Activated CD4-positive, alpha-beta T cell treated with anti-CD3 and anti-CD28 coated beads, Interleukin-2, Interleukin-4, amounts not matched to agents 100 ng/mL and 50 ng/mL, durations not matched to agents 16 hours and 8 hours (primary cell): ENCODE results near the gene XCR1.
"Not testable (repeated sequence)": the region's sequence is repeated elsewhere in the genome, so short reads cannot be mapped to it uniquely, and the experiment has no call there.

ENCODE experiments used
- DNase-seq: peaks from one replicate; pipeline ENCODE4 v3.0.0-alpha.2; 2020; ENCODE audit warnings: low spot score

Gene XCR1

DNA sequence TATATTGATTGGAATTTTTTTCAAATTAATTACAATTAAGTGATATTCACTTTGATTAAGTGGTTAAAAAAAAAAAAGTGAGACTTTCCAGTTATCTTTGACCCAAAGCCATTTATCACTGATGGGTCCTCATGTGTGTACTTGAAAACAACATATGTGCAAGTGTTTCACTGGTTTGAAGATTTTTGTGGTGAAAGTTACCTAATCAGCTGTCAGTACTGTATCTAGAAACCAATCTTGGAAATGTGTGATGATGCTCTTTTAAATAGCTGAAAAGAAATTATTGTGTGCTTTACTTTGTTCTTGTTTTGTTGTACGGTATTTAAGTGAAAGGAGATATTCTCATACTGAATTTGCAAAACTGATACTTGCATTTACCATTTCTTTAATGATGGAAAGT is 11.6 kb upstream of the XCR1 start:
- no peak for DNase-seq

DNA sequence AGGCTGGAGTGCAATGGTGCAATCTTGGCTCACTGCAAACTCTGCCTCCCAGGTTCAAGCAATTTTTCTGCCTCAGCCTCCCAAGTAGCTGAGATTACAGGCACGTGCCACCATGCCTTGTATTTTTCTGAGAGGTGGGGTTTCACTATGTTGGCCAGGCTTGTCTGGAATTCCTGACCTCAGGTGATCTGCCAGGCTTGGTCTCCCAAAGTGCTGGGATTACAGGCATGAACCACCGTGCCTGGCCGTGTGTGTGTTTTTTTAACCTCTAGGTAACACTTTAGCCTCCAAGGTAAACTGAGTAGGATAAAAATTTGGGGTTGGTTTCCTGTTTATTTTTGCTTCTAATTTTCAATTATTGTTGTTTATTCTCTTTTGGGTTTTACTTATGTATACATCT is 10.8 kb upstream of the XCR1 start:
- not testable (repeated sequence) for DNase-seq

DNA sequence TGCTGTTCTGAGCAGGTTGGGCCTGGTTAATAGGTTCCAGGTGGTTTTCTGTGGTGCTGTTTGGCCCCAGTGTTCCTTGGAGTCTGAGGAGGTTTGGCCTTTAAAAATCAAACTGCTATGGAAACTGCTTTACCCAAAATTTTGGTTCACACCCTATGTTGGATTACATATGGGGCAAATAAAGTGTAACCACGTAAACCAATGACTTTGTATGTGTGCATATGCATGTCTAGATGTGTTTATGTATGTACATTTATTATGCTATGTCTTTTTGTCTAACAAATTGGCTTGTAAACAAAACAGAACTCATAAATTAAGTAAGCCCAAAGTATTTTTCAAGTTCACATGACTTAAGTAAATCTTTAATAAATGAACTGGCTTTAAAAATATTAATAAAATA is 8.9 kb upstream of the XCR1 start:
- DNase-seq, result no peak

DNA sequence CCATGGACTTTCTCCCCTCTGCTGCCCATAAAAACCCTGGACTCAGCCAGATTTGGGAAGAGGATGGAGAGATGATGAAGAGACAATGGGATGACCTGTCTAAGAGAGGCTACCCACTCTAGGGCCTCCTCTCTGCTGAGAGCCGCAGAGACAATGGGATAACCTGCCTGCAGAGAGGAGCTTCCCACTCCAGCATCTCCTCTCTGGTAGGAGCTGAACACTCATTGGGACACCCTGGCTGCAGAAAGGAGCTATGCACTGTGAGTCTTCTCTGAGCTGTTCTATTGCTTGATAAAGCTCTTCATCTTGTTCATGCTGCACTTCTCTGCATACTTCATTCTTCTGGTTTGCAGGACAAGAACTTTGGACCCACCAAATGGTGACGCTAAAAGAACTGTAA is 4.5 kb upstream of the XCR1 start:
- no peak for DNase-seq

DNA sequence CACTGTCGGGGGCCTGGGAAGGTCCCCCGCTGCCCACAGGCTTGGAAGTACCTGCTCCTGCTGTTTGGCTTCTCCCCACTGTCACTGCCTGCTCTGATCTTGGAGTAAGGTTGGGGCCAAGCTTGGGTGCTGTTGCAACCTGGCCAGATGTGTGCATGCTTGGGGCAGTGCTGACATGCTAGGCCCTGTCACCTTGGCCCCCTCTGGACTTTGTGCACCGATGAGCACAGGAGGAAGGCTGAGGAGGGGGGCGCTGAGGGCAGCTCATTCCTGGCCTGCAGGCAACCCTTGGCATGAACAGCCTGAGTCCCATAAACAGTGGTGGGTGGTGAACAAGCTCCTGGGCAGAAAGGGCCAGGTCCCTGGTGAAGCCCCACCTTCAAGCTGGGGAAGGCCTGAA is 4.0 kb upstream of the XCR1 start:
- DNase-seq, result no peak

DNA sequence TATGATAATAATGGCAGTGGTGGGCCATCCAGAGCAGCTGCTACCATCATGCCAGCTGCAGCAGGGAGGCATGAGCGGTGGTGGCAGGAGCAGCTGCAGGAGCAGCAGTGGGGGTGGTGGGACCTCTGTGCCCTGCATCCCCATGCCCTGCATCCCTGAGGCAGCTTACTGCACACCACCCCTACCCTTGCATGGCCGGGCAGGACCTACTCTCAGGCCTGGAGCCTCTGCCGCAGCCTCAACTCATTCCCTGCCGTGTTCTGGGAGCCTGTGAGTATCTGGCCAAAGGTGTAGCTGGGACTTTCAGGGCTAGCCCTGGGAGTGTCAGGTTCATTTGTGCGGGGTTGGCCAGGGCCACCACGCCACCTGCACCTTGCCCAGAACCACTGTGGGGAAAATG is 3.3 kb upstream of the XCR1 start:
- DNase-seq, result no peak

DNA sequence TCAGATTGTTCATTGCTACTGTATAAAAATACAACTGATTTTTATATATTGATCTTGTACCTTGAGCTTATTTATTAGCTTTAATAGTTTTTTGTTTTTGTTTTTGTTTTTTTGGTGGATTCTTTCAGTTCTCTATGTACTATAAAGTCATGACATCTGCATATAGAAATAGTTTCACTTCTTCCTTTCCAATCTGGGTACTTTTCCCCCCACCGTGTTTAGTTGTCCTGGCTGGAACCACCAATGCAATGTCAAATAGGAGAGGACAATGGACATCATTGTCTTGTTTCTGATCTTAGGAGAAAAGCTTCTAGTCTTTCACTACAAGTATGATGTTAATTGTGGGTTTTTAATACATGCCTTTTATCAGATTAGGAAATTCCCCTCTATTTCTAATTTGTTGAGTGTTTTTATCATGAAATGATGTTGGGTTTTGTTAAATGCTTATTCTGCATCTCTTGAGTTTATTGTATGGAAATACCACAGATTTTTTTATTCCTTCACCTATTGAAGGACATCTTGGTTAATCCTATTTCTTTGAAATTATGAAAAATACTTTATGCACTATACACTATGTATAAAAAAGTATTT is 2.8 kb upstream of the XCR1 start:
- DNase-seq, result no peak

DNA sequence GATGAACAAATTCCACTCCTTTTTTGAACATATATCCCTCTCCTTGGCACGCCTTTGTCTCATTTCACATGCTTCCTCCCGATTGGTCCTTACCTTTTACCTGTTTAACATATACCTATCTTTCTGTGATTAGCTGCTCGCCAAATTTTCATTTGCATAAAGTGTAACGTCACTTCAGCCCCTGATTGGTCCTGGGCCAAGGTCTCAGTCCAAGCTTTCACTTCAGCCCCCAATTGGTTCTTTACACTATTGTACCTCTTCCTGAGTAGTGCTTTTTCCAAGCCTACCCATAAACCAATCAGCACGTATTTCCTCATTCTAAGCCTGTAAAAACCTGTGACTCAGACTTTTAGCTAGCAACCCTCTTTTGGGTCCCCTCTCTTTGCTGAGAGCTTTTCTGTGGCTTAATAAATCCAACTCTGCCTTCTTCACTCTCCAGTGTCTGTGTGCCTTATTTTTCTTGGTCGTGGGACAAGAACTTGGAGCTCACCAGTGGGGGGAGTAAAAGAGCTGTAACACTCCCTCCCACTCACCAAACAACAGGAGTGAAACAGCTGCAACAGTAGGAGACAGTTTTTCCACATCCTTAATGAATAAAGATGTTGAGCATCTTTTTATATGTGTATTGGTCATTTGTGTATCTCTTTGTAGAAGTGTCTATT is 584 bp upstream of the XCR1 start:
- no peak for DNase-seq

DNA sequence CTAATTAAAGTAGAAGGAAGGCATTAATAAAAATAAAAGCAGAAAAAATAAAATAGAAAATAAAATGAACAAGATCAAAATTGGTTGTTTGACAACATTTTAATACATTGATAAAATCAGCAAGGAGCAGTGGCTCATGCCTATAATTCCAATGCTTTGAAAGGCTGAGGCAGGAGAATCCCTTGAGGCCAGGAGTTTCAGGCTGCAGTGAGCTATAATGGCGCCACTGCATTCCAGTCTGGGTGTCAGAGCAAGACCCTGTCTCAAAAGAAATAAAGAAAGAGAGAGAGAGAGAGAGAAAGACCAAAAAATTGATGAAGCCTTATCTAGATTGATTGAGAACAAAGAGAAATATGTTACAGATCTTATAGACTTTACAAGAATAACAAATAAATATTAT is 2.1 kb downstream of the XCR1 start:
- no peak for DNase-seq

DNA sequence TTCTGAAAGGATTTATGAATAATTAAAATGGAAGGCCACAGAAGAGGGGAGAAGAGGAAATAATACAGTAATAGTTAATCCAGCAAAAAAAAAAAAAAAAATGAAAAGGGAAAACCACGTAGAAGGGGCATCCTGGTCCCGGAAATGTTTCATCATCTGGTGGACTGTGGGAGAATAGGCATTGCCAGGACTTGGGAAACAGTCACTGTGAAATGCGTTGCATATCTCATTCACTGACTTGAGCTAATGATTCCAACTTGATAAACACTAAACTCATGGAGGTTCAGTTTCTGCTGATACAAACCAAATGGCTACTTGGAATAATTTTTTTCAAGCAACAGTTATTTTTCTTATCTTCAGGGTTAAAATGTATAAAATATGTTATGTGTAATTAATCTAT is 3.2 kb downstream of the XCR1 start:
- no peak for DNase-seq

DNA sequence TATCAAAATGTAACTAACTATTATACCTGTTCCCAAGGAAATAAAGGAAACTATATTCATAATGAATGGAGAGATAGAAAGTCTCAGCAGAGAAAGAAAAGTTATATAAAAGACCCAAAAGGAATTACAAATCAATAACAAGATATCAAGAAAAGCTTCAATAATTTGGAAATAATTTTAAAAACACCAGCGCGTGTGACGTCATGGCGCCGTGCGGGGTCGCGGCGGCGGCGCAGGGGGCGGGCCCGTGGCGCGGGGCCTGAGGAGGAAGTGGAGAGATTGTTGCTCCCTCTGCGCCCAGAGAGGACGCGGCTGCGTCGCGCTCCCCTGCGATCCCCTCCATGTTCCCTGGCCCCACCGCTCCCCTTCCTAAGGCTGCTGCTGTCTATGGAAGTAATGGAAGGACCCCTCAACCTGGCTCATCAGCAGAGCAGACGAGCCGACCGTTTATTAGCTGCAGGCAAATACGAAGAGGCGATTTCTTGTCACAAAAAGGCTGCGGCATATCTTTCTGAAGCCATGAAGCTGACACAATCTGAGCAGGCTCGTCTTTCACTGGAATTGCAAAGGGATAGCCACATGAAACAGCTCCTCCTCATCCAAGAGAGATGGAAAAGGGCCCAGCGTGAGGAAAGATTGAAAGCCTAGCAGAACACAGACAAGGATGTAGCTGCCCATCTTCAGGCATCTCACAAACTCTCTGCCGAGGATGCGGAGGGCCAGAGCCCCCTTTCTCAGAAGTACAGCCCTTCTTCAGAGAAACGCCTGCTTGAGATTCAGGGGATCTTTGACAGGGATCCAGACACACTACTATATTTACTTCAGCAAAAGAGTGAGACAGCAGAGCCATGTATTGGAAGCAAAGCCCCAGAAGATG is 4.1 kb downstream of the XCR1 start:
- no peak for DNase-seq

DNA sequence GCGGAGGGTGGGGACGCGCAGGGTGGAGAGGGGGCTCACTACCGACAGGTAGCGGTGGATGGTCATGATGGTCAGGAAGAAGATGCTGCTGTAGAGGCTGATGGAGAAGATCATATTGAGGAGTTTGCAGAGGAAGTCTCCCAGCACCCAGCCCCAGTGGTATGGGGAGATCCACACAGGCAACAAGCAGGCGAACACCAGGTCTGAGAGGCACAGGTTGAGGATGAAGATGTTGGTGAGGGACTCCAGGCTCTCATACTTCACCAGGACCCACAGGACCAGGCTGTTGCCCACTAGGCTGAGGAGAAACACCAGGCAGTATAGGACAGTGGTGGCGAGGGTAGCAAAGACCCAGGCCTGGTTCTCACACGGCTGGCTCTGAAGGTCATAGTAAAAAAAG is 5.8 kb downstream of the XCR1 start:
- DNase-seq, result no peak

DNA sequence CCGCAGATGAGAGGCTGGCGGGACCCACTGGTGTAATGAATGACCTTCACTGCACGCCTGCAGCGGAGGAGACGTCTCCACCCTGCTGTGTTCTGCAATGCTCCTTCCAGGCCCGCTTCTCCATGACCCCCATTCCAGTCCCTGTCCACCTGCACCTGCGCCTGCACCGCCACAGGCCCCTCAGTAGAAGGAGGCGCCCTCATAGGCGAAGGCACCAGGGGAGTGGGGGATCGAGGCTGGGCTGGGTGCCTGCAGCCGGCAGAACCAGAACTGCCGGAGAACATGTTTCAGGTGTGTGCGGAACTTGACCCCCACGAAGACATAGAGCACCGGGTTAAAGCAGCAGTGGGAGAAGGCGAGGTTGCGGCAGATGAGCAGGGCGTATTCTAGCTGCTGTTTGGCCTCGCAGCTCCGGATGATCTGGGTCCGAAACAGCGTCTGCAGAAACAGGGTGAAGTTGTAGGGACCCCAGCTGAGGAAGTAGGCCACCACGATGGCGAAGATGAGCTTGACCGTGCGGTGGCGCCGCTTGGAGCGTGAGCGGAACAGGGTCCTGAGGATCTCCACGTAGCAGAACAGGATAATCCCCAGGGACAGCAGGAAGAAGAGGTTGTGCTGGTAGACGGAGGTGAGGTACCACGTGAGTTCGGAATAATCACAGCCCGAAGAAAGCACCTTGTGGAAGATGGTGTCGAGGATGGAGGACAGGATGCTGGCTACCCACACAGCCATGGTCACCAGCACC is 6.3 kb downstream of the XCR1 start:
- no peak for DNase-seq

DNA sequence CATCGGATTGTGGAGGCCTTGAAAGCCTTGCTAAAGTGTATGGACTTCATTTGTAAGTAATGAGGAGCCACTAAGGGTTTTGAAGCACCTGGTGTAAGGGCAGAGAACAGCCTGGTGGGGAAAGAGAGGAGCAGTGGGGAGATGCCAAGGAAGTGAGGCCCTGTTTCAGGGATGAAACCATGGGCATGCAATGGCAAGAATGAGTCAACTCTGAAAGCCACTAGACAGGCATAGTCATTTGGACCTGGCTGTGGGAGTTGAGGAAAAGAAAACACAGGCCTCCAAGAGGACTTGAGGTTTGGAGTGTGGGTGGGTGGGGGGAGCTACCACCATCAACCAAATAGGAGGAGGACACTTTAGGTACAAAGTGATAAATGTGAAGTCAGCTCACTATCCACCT is 7.6 kb downstream of the XCR1 start:
- DNase-seq, result peak; percentile 39

DNA sequence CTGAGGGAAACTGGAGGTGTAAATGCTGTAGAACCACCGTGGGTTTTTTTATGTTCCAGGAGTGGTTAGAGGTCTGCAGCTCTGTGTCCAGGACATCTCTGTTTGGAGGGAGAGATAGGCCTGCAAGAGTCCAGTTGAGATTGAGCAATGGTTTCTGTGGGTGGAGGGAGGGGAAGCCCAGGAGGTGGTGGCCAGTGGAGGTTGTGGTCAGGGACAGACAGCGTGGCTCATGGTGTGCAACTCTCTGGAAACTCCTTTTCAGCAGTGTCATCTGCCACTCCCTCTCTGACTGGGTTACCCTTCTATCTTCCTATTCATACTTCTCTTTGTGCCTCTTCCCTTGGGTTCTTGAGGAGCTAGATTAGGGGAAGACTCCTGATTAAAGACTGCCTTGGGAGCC is 9.6 kb downstream of the XCR1 start:
- DNase-seq, result no peak

DNA sequence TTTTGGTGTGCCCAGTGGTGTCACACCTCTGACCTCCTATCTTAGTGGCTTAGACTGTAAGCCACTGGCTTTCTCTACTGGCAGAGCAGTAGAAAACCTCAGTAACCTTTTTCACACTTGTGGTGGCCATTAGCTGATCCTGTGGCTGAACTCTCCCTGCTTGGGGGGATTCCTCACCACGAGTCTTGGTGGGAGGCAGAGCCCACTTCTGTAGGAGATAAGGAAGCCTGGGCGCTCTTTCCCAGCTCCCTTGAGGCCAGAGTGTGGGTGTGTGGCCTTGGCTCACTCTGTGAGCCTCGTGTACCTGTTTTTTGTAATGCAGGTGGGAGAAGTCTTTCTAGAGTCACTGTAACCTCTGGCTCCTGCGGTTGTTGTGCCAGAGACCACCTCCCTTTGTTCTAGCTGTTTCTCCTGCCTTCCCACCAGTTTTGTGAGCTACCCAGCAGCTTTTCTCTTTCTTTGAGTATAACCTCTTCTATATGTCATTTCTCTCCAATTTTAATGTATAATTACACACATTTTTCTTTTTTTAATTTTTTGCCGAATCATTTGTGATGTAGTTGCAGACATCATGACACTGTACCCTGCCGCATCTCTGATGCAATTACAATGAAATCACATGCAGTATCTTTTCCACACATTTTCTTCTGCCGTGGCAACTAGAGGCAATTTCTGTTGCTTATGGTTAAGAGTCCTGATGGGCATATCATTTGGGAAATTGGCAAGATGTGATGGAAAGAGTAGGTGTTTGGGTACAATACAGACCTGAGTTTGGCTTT is 13.8 kb downstream of the XCR1 start:
- DNase-seq, result no peak

DNA sequence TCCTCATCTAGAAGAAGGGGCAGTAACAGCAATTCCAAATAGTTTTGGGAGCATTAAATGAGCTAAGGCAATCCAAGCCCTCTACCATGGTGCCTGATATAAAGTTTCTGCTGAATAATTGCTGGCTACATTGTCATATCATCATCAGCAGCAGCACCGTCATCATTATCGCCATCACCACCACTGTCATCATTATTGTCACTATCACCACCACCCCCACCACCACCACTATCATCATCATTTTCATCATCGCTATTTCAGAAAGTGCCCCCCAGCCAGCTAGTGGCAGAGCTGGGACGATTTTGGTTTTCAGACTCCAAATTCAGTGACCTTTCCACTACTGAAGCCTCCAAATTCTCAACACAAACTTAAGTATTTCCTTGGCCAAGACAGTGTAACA is 15.0 kb downstream of the XCR1 start:
- no peak for DNase-seq

DNA sequence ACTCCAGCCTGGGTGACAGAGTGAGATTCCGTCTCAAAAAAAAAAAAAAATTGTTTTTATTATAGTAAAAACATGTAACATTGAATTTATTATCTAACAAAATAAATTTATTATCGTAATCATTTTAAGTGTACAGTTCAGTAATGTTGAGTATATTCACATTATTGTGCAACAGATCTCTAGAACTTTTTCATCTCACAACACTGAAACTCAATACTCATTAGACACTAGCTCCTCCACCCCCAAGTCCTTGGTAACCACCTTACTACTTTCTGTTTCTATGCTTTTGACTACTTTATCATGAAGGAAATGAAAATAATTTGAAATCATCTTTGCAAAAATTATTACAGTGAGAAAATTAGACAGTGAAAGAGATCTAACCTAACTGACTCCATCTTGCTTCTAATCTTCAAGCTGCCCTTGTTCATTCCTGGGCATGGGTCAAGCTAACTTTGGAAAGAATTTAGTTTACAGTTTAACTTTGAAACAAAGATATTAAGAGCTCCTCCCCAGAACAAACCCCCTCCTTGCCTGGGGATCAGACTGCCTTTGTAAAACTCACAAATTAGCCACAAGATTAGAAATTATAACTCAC is 16.7 kb downstream of the XCR1 start:
- DNase-seq, result no peak

DNA sequence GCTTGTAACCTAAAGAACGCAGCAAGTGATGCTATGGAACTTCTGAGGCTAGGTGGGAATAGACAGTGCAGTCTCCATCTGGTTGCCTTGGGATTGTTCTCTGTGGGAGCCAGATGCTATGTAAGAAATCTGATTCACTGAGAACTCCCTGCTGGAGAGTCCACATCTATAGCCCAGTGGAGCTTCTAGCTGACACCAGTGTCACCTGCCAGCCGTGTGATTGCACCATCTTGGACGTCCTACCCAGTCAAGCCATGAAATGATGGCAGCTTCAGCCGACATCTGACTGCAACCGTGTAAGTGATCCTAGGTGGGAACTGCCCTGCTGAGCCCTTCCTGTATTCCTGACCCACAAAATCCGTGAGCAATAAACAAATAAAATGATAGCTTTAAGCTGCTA is 19.2 kb downstream of the XCR1 start:
- DNase-seq, result no peak

DNA sequence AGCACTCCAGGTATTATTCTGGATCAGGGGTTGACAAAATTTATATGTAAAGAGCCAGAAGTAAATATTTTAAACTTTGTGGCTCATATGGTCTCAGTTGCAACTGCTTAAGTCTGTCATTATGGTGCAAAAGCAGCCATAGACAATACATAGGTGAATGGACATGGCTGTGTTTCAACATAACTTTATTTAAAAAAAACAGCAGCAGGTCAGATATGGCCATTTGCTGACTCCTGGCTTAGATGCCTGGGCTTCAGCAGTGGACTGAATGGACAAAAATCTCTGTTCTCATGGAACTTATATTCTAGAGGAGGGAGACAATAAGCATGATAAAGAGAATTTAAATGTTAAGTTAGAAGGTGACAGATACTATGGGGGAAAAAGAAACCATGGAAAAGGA is 20.0 kb downstream of the XCR1 start:
- no peak for DNase-seq

DNA sequence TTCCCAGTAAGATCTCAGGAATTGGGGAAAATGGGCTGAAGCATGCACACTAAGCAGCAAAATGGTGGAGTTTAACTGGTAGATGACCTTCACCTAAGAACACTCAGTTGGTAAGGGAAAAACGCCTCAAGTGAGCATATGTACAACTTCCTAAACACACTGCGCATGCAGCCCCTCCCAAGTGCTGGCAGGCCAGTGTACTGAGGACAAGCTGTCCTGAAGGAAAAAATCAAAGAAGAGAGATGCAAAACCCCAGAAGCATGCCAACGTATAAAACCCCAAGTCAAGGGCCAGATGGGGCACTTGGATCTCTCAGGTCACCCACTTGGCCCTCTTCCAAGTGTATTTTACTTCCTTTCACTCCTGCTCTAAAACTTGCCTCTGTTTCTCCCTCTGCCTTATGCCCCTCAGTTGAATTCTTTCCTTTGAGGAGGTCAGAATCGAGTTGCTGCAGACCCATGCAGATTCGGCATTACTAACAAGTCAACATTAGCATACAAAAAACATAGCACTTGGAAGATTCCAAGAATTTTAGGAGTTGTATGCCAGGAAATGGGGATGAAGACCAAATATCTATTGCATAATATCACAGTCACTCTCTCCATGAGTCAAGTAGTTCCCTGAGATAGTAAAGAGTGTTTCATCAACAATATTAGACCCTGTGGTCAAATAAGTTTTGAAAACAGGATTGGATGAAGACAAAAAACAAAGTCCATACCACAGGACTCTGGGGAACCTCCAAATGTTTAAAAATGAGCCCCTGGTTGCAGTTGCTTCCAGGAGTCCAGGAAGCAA is 20.8 kb downstream of the XCR1 start:
- DNase-seq, result no peak
